Prostate gland (tissue), 2 donors: ENCODE data around the gene GSDME. TPM values are rescaled to one million over a fixed set of nuclear protein-coding genes. Genes with fewer than 3 reads are reported as not detected.

Experiments used
- DNase-seq: peaks from one replicate; pipeline ENCODE4 v3.0.0-alpha.2; 2019; ENCODE audit warnings: low spot score
- H3K27ac ChIP-seq, 2 donors: fragments of 200-600 bp; sonication (generic); 2 replicates each; pipeline ENCODE4 v1.5.1; 2017 to 2019
- H3K27me3 ChIP-seq: fragments of 200-600 bp; sonication (generic); replicated peaks from 2 replicates; pipeline ENCODE4 v1.5.1; 2019; ENCODE audit not compliant: insufficient read depth
- H3K36me3 ChIP-seq, 2 donors: fragments of 200-600 bp; sonication (generic); 1 replicate in 1 of 2; 2 replicates in 1 of 2; pipeline versions ENCODE4 v1.5.1 to v1.8.1; 2017 to 2019
- H3K4me1 ChIP-seq: fragments of 200-600 bp; sonication (generic); replicated peaks from 2 replicates; pipeline ENCODE4 v1.5.1; 2019
- H3K4me3 ChIP-seq, 2 donors: fragments of 200-600 bp; sonication (generic); 2 replicates each; pipeline ENCODE4 v1.5.1; 2017 to 2019
- H3K9me3 ChIP-seq: fragments of 200-600 bp; sonication (generic); 2 replicates; pipeline ENCODE4 v1.5.1; 2017
- POLR2A ChIP-seq: fragments of 450-650 bp; IDR thresholded peaks from one replicate; pipeline ENCODE4 v1.6.1; 2016; ENCODE audit warnings: antibody characterized with exemption, mild to moderate bottlenecking
- POLR2AphosphoS5 ChIP-seq: sonication (generic); formaldehyde crosslinking; IDR thresholded peaks from one replicate; pipeline ENCODE4 v1.6.1; 2017; ENCODE audit warnings: antibody characterized with exemption
- WGBS: methylation state at CpG from one replicate; pipeline ENCODE4 v1.1.5; 2018; 5-methylcytosine and 5-hydroxymethylcytosine counted together
- intact Hi-C: fragments of 100-400 bp; cut with DNase I; formaldehyde crosslinking; loops from one replicate; pipeline ENCODE4 v1.14.2; 2022
- total RNA-seq, 2 donors: library from RNA; depleted of rRNA; stranded (reverse); fragments of >200 nt; gene quantifications; one replicate each; pipeline ENCODE4 v1.1.0, GENCODE V29; 2016
- TF ChIP-seq, protein P1 (sequence below), 4 experiments: fragments of 200-600 bp in 2 of 4; fragments of 450-650 bp in 2 of 4; sonication (generic) in 2 of 4; IDR thresholded peaks; 1 replicate in 3 of 4; 2 replicates in 1 of 4; pipeline ENCODE4 v1.5.1; 2016 to 2019; ENCODE audit warnings: antibody characterized with exemption in 4 of 4, mild to moderate bottlenecking in 2 of 4, moderate library complexity in 2 of 4

GSDME gene
- total RNA-seq, 2 donors from 2014 or later = 4.2 to 39.3 TPM

DNA sequence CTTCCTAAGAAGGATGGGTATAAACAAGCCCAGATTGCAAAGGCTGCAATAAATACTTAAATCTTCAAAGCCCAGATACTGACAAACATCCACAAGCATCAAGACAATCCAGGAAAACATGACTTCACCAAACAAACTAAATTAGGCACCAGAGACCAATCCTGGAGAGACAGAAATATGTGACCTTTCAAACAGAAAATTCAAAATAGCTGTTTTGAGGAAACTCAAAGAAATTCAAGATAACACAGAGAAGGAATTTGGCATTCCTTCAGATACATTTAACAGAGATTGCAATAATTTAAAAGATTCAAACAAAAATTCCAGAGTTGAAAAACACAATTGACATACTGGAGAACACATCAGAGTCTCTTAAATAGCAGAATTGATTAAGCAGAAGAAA is 23.0 kb downstream of the GSDME start:
- Histone ChIP-seq H3K27ac (no peak overlapping the region), H3K9me3 (no peaks in the 10 kb centered on the region), H3K4me1 (no peaks in the 10 kb centered on the region), H3K4me3 (no peak overlapping the region), H3K36me3 (no peaks in the 10 kb centered on the region), H3K27me3 (no peaks in the 10 kb centered on the region)
- intact Hi-C loops = no loop called here
- TF ChIP-seq, protein P1, sequence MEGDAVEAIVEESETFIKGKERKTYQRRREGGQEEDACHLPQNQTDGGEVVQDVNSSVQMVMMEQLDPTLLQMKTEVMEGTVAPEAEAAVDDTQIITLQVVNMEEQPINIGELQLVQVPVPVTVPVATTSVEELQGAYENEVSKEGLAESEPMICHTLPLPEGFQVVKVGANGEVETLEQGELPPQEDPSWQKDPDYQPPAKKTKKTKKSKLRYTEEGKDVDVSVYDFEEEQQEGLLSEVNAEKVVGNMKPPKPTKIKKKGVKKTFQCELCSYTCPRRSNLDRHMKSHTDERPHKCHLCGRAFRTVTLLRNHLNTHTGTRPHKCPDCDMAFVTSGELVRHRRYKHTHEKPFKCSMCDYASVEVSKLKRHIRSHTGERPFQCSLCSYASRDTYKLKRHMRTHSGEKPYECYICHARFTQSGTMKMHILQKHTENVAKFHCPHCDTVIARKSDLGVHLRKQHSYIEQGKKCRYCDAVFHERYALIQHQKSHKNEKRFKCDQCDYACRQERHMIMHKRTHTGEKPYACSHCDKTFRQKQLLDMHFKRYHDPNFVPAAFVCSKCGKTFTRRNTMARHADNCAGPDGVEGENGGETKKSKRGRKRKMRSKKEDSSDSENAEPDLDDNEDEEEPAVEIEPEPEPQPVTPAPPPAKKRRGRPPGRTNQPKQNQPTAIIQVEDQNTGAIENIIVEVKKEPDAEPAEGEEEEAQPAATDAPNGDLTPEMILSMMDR (IDR thresholded peaks at IDR 0.05) = no peak
- TF ChIP-seq POLR2A (no peak), POLR2AphosphoS5 (no peak)
- DNase-seq = no peak

DNA sequence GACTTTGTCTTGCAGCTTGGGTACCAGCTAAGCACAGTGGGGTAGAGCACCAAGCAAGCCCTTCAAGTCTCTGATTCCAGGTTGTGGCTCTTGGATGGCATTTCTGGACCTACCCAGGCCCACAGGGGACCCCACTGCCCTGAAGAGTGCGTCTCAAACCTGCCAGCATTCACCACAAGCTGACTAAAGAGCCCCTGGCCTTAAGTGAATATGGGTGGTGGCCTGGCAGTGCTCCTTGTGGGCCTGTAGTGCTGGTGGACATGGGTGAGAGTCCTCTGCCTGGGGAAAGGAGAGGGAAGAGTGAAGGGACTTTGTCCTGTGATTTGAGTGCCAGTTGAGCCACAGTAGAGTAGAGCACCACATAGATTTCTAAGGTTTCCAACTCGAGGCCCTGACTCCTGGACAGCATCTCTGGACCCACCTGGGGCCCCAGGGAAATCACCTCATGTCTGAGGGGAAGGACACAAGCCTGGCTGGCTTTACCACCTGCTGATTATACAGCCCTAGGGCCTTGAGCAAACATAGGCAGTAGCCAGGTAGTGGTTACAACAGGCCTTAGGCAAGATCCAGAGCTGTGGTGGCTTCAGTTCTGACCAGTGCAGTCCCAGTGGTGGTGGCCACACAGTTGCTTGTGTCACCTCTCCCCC is 23.7 kb downstream of the GSDME start:
- H3K36me3 ChIP-seq = no peaks in the 10 kb centered on the region
- 82% methylated on average over 2 of the region's 2 CpGs for WGBS
- H3K27ac ChIP-seq = no peak overlapping the region
- H3K27me3 ChIP-seq = no peaks in the 10 kb centered on the region
- no peak for DNase-seq
- no peak overlapping the region for H3K4me3 ChIP-seq
- H3K4me1 ChIP-seq = no peaks in the 10 kb centered on the region
- intact Hi-C loops = no loop called here
- TF ChIP-seq POLR2AphosphoS5 = no peak
- TF ChIP-seq, protein P1 (IDR thresholded peaks at IDR 0.05) = no peak
- TF ChIP-seq POLR2A = no peak
- no peaks in the 10 kb centered on the region for H3K9me3 ChIP-seq

DNA sequence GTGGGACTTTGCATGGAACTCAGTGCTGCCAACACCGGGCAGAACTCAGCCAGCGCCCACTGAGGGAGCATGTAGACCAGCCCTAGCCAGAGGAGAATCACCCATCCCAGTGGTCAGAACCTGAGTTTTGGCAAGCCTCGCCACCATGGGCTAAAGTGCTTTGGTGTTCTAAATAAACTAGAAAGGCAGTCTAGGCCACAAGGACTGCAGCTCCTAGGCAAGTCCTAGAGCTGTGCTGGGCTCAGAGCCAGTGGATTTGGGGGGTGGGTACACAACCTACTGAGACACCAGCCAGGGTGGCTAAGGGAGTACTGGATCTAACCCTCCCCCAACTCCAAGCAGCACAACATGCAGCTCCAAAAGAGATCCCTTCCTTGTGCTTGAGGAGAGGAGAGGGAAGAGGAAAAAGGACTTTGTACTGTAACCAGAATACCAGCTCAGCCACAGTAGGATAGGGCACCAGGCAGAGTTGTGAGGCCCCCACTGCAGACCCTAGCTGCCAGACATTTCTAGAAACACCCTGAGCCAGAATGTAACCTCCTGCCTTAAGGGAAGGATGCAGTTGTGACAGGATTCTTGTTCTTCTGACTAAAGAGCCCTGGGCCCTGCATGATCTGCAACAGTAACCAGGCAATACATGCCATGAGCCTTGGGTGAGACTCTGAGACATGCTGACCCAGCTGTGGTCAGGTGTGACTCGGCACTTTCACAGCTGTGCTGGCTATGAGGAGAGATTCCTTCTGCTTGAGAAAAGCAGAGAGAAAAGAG is 24.4 kb downstream of the GSDME start:
- DNase-seq = no peak
- intact Hi-C loops = no loop called here

DNA sequence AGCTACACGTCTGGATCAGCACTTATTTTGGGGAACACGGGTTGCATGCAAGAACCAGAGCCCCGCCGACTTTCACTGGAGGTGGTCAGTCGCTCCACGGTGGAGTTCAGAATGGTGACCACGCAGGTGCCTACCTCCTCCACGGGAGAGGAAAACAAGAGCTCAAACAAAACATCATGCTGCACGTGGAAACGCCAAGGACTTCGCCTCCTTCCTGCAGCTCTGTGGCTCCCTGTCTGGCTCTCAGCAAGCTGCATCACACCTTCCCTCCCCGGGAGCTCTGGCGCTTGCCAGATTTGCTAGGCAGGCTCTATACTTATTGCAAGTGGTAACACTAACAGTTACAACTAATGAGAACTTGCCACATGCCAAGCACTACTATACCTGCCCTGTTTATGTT is 26.0 kb downstream of the GSDME start:
- DNase-seq = no peak
- intact Hi-C loops = no loop called here
- Histone ChIP-seq H3K36me3 (no peaks in the 10 kb centered on the region), H3K9me3 (no peaks in the 10 kb centered on the region), H3K27me3 (no peaks in the 10 kb centered on the region), H3K27ac (no peak overlapping the region), H3K4me1 (no peaks in the 10 kb centered on the region), H3K4me3 (no peak overlapping the region)
- TF ChIP-seq POLR2A (no peak), POLR2AphosphoS5 (no peak)
- TF ChIP-seq, protein P1 (IDR thresholded peaks at IDR 0.05) = no peak
- WGBS = 90% methylated on average over 13 of the region's 13 CpGs

More for the DNA sequence above, 24.4 kb downstream of the GSDME start:
- no peaks in the 10 kb centered on the region for H3K36me3 ChIP-seq
- no peaks in the 10 kb centered on the region for H3K9me3 ChIP-seq
- H3K27me3 ChIP-seq = no peaks in the 10 kb centered on the region
- no peaks in the 10 kb centered on the region for H3K4me1 ChIP-seq
- 92% methylated on average over 4 of the region's 4 CpGs for WGBS
- no peak for TF ChIP-seq POLR2A
- TF ChIP-seq, protein P1 (IDR thresholded peaks at IDR 0.05) = no peak
- no peak overlapping the region for H3K27ac ChIP-seq
- H3K4me3 ChIP-seq = no peak overlapping the region

DNA sequence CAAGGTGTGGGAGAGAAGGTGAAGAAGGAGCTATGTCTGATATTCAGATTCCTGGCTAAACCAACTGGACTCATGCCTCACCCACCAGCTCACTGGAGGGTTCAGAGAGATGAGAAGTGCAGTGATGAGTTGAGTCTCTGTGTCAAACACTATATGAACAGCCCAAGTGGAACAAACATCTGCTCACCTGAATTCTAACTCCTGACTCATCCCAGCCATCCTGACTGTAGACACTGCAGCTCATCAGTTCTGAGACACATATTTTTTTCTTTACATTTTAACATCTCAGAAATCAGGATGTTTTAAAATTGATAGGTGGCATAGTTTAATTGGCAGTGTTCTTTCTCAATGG is 27.3 kb downstream of the GSDME start:
- no peak overlapping the region for H3K4me3 ChIP-seq
- no peaks in the 10 kb centered on the region for H3K36me3 ChIP-seq
- no peak for DNase-seq
- H3K4me1 ChIP-seq = no peaks in the 10 kb centered on the region
- no peaks in the 10 kb centered on the region for H3K9me3 ChIP-seq
- no peak overlapping the region for H3K27ac ChIP-seq
- H3K27me3 ChIP-seq = no peaks in the 10 kb centered on the region
- intact Hi-C loops = no loop called here
- TF ChIP-seq, protein P1 (IDR thresholded peaks at IDR 0.05) = no peak
- TF ChIP-seq POLR2A = no peak
- TF ChIP-seq POLR2AphosphoS5 = no peak
